GM12878 (cell line): ENCODE measurements around the gene PCDHGA6. TPM values are rescaled to one million over a fixed set of nuclear protein-coding genes. Genes with fewer than 3 reads are reported as not detected.
"Not testable (repeated sequence)": the region's sequence is repeated elsewhere in the genome, so short reads cannot be mapped to it uniquely, and the experiment has no call there.

ENCODE experiments used
- ATAC-seq: fragments of 200-7000 bp; cut with Tn5 transposase; 3 replicates; pipeline ENCODE4 v1.9.1; 2020; ENCODE audit warnings: mild to moderate bottlenecking, moderate library complexity
- BruUV-seq: library from RNA; stranded (reverse); fragments of 400-500 nt; replicated peaks from 2 replicates; lab custom pipeline; 2021; lab: Mats Ljungman, UMichigan
- CTCF ChIA-PET: fragments of 300-600 bp; sonication (Branson Sonifier 250); formaldehyde crosslinking; extraction: SDS; loops from one replicate; lab custom pipeline; 2021; ENCODE audit warnings: inconsistent platforms; lab: Yijun Ruan, JAX
- POLR2A ChIA-PET: fragments of 350-600 bp; formaldehyde crosslinking; extraction: SDS; loops from one replicate; lab custom pipeline; 2021; ENCODE audit warnings: inconsistent platforms; lab: Charles Lee
- RAD21 ChIA-PET: fragments of 300-600 bp; sonication (Branson Sonifier 250); formaldehyde crosslinking; loops from one replicate; lab custom pipeline; 2023; ENCODE audit warnings: antibody characterized with exemption; ENCODE audit not compliant: unreplicated experiment; lab: Charles Lee
- SMC1A ChIA-PET: fragments of 300-600 bp; sonication (Branson Sonifier 250); formaldehyde crosslinking; loops from one replicate; lab custom pipeline; 2023; ENCODE audit not compliant: unreplicated experiment, uncharacterized antibody; lab: Charles Lee
- DNase-seq: peaks from one replicate; pipeline ENCODE4 v3.0.0-alpha.2; 2011; ENCODE audit warnings: low read depth, low spot score
- FAIRE-seq: peaks from 3 replicates; lab custom pipeline; 2011; peaks lifted over from hg19 to GRCh38; lab: Jason Lieb, UNC
- H2AFZ ChIP-seq: 2 replicates; pipeline ENCODE4 v1.6.0; 2011; ENCODE audit warnings: low read depth, low read length, control low read depth; ENCODE audit not compliant: control insufficient read depth
- H3K27ac ChIP-seq: 2 replicates; pipeline ENCODE4 v1.5.1; 2011; ENCODE audit warnings: control low read depth; ENCODE audit not compliant: control insufficient read depth, insufficient read depth
- H3K27me3 ChIP-seq, 2 experiments: replicated peaks in 1 of 2; 2 replicates each; pipeline versions ENCODE4 v1.6.0 to v1.6.1; 2011; ENCODE audit warnings: low read length in 1 of 2; ENCODE audit not compliant: control insufficient read depth in 2 of 2, insufficient read depth in 2 of 2
- H3K36me3 ChIP-seq, 2 experiments: 2 replicates each; pipeline ENCODE4 v1.5.1; 2011; ENCODE audit warnings: low read length in 1 of 2; ENCODE audit not compliant: control insufficient read depth in 2 of 2, insufficient read depth in 2 of 2
- H3K4me1 ChIP-seq: 2 replicates; pipeline ENCODE4 v1.6.1; 2011; ENCODE audit warnings: mild to moderate bottlenecking, low read length, moderate library complexity, mixed read lengths; ENCODE audit not compliant: control insufficient read depth, insufficient read depth
- H3K4me2 ChIP-seq: 2 replicates; pipeline ENCODE4 v1.6.0; 2011; ENCODE audit warnings: control low read depth; ENCODE audit not compliant: control insufficient read depth, insufficient read depth
- H3K4me3 ChIP-seq: fragments of 200-600 bp; sonication (generic); 2 replicates; pipeline ENCODE4 v1.5.1; 2016
- H3K79me2 ChIP-seq: 2 replicates; pipeline ENCODE4 v1.6.0; 2011; ENCODE audit warnings: low read length; ENCODE audit not compliant: control insufficient read depth, insufficient read depth
- H3K9ac ChIP-seq: 2 replicates; pipeline ENCODE4 v1.8.0; 2011; ENCODE audit warnings: low read length, control low read depth, mixed read lengths; ENCODE audit not compliant: control insufficient read depth, insufficient read depth
- H3K9me3 ChIP-seq: replicated peaks from 3 replicates; pipeline ENCODE4 v1.5.1; 2011; ENCODE audit warnings: mild to moderate bottlenecking, low read length; ENCODE audit not compliant: control insufficient read depth, insufficient read depth
- H4K20me1 ChIP-seq: 2 replicates; pipeline ENCODE4 v1.6.0; 2011; ENCODE audit not compliant: control insufficient read depth, insufficient read depth
- WGBS: methylation state at CpG from one replicate; pipeline ENCODE4 v1.1.6; 2016; ENCODE audit warnings: low lambda C conversion rate; ENCODE audit not compliant: insufficient replicate concordance, insufficient coverage; ENCODE audit errors: missing lambda C conversion rate; 5-methylcytosine and 5-hydroxymethylcytosine counted together
- in situ Hi-C: fragments of 300-500 bp; cut with MboI; formaldehyde crosslinking; loops from 9 replicates; pipeline ENCODE4 v1.14.3; 2018; ENCODE audit warnings: mixed read lengths
- intact Hi-C: fragments of 100-400 bp; cut with micrococcal nuclease; formaldehyde crosslinking; loops from one replicate; pipeline ENCODE4 v1.14.2; 2022; ENCODE audit not compliant: unreplicated experiment
- polyA plus RNA-seq, 11 experiments: library from polyadenylated mRNA; depleted of rRNA in 4 of 11; unstranded in 6 of 11; stranded (reverse) in 5 of 11; fragments of >200 nt; fragmentation: Nextera tagmentation in 4 of 11; fragmentation: Illumina TruSeq in 1 of 11; extraction: Ambion mirVana in 4 of 11; extraction: Trizol in 1 of 11; gene quantifications; 1 replicate in 1 of 11; 2 replicates in 10 of 11; pipeline versions ENCODE4 v1.2.1 to v1.2.3, GENCODE V29; 2011 to 2016; ENCODE audit warnings: inconsistent platforms in 2 of 11, missing spikeins in 2 of 11, low read depth in 1 of 11
- total RNA-seq, 4 experiments: library from RNA; depleted of rRNA in 3 of 4; stranded (reverse); fragments of >200 nt in 3 of 4; fragmentation: Illumina TruSeq in 1 of 4; extraction: Trizol in 1 of 4; gene quantifications; 2 replicates each; pipeline versions ENCODE4 v1.2.1 to v1.2.3, GENCODE V29; 2013 to 2021
- TF ChIP-seq, protein P1 (sequence below): IDR thresholded peaks from 2 replicates; pipeline ENCODE4 v1.6.1; 2012; ENCODE audit warnings: mild to moderate bottlenecking, low read depth, low read length

The PCDHGA6 gene
- total and polyA plus RNA-seq, 10 of the 15 experiments (the other 5 are each of a cell fraction or from before 2014, with no cell fraction given), result 0.04 to 0.60 (median 0.15) TPM; not detected in 3

GRCh38 chr5:141414548-141415274, 41.0 kb downstream of the PCDHGA6 start:
- H3K4me1 ChIP-seq, H3K4me2 ChIP-seq, H3K79me2 ChIP-seq, H3K27ac ChIP-seq, BruUV-seq, POLR2A ChIA-PET, H3K27me3 ChIP-seq, H4K20me1 ChIP-seq, intact Hi-C loops, ATAC-seq, FAIRE-seq, H3K4me3 ChIP-seq, DNase-seq, H2AFZ ChIP-seq, H3K9ac ChIP-seq, H3K36me3 ChIP-seq: not testable (repeated sequence)
- TF ChIP-seq, protein P1, sequence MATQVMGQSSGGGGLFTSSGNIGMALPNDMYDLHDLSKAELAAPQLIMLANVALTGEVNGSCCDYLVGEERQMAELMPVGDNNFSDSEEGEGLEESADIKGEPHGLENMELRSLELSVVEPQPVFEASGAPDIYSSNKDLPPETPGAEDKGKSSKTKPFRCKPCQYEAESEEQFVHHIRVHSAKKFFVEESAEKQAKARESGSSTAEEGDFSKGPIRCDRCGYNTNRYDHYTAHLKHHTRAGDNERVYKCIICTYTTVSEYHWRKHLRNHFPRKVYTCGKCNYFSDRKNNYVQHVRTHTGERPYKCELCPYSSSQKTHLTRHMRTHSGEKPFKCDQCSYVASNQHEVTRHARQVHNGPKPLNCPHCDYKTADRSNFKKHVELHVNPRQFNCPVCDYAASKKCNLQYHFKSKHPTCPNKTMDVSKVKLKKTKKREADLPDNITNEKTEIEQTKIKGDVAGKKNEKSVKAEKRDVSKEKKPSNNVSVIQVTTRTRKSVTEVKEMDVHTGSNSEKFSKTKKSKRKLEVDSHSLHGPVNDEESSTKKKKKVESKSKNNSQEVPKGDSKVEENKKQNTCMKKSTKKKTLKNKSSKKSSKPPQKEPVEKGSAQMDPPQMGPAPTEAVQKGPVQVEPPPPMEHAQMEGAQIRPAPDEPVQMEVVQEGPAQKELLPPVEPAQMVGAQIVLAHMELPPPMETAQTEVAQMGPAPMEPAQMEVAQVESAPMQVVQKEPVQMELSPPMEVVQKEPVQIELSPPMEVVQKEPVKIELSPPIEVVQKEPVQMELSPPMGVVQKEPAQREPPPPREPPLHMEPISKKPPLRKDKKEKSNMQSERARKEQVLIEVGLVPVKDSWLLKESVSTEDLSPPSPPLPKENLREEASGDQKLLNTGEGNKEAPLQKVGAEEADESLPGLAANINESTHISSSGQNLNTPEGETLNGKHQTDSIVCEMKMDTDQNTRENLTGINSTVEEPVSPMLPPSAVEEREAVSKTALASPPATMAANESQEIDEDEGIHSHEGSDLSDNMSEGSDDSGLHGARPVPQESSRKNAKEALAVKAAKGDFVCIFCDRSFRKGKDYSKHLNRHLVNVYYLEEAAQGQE, result peak; percentile 24; the same call in 1 of the 2 replicates
- in situ Hi-C loops, result loop anchor here (5.0 kb wide), 1 partner anchor 148 kb away; no protein-coding TSS in a partner anchor
- 83% methylated on average over 20 of the region's 46 CpGs for WGBS
- ChIA-PET CTCF (interaction anchor here (0.7 to 10.9 kb wide), 13 partner anchors 15 to 208 kb away, joined by 3 to 245 read pairs (median 23); partner anchors contain the start of genes PCDHB14, PCDHGA12, PCDHGB3 and PCDHGC3), RAD21 (interaction anchor here (2.3 to 3.3 kb wide), 5 partner anchors 61 to 153 kb away, joined by 6 to 42 read pairs (median 12); partner anchors contain the start of gene PCDHGC3), SMC1A (interaction anchor here (2.7 to 7.4 kb wide), 3 partner anchors 109 to 149 kb away, joined by 16 to 67 read pairs (median 35); no protein-coding TSS in a partner anchor)
- H3K9me3 ChIP-seq, result peaks cover 12% of the 10 kb centered on the region; the same call in 2 of the 3 replicates
